ENCODE data around the gene MGME1.

The MGME1 gene

GRCh38 chr20:17992847-17993513 lies 24.2 kb downstream of the MGME1 start:
- DNase-seq (ENCODE audit: low read depth), result no peak

GRCh38 chr20:17993546-17993945 lies 24.7 kb downstream of the MGME1 start:
- DNase-seq (ENCODE audit: low read depth), result no peak

- DNase-seq (ENCODE audit: low read depth), result peak; percentile 52
Observed at GRCh38 chr20:17995967-17996819, 27.4 kb downstream of the MGME1 start.

- DNase-seq (ENCODE audit: low read depth), result no peak
Observed at GRCh38 chr20:17998446-17998845, 29.6 kb downstream of the MGME1 start.

GRCh38 chr20:17999566-17999965 lies 30.7 kb downstream of the MGME1 start:
- no peak for DNase-seq (ENCODE audit: low read depth)

GRCh38 chr20:18001131-18001921 lies 32.5 kb downstream of the MGME1 start:
- DNase-seq (ENCODE audit: low read depth), result peak; percentile 51

GRCh38 chr20:18003897-18004296 lies 35.1 kb downstream of the MGME1 start:
- no peak for DNase-seq (ENCODE audit: low read depth)

GRCh38 chr20:18004384-18005031 lies 35.7 kb downstream of the MGME1 start:
- DNase-seq (ENCODE audit: low read depth), result peak; percentile 16

GRCh38 chr20:18005170-18005989 lies 36.6 kb downstream of the MGME1 start:
- DNase-seq (ENCODE audit: low read depth), result no peak

- no peak for DNase-seq (ENCODE audit: low read depth)
Observed at GRCh38 chr20:18005990-18006364, 37.2 kb downstream of the MGME1 start.

GRCh38 chr20:18006684-18007083 lies 37.9 kb downstream of the MGME1 start:
- DNase-seq (ENCODE audit: low read depth), result no peak

- DNase-seq (ENCODE audit: low read depth), result no peak
Observed at GRCh38 chr20:18007534-18008292, 38.9 kb downstream of the MGME1 start.

- DNase-seq (ENCODE audit: low read depth), result no peak
Observed at GRCh38 chr20:18009116-18009515, 40.3 kb downstream of the MGME1 start.

GRCh38 chr20:18011482-18011881 lies 42.7 kb downstream of the MGME1 start:
- no peak for DNase-seq (ENCODE audit: low read depth)

- DNase-seq (ENCODE audit: low read depth), result no peak
Observed at GRCh38 chr20:18011951-18012645, 43.3 kb downstream of the MGME1 start.

- DNase-seq (ENCODE audit: low read depth), result no peak
Observed at GRCh38 chr20:18012901-18013300, 44.1 kb downstream of the MGME1 start.

GRCh38 chr20:18014411-18014810 lies 45.6 kb downstream of the MGME1 start:
- DNase-seq (ENCODE audit: low read depth), result no peak

- DNase-seq (ENCODE audit: low read depth), result no peak
Observed at GRCh38 chr20:18016772-18017171, 48.0 kb downstream of the MGME1 start.

- DNase-seq (ENCODE audit: low read depth), result no peak
Observed at GRCh38 chr20:18018100-18018499, 49.3 kb downstream of the MGME1 start.

GRCh38 chr20:18019068-18019467 lies 50.2 kb downstream of the MGME1 start:
- DNase-seq (ENCODE audit: low read depth), result no peak
